Measurements from ENCODE around the gene CCDC15. TPM values are rescaled to one million over a fixed set of nuclear protein-coding genes. Genes with fewer than 3 reads are reported as not detected.

The CCDC15 gene
- total RNA-seq, 2 donors from 2014 or later: 3.6 to 7.1 TPM

GRCh38 chr11:124946735-124947141 lies 7.3 kb upstream of the CCDC15 start:
- Histone ChIP-seq H3K27me3 (replicated peaks; ENCODE audit: insufficient read depth) (no peaks in the 10 kb centered on the region), H3K9me3 (no peaks in the 10 kb centered on the region), H3K36me3 (no peaks in the 10 kb centered on the region), H3K27ac (no peak overlapping the region), H3K4me3 (no peak overlapping the region), H3K4me1 (replicated peaks) (no peaks in the 10 kb centered on the region)
- TF ChIP-seq POLR2AphosphoS5 (IDR thresholded peaks at IDR 0.05) (no peak), CTCF (IDR thresholded peaks at IDR 0.05) (no peak), POLR2A (IDR thresholded peaks at IDR 0.05) (no peak)
- 28% methylated on average over 2 of the region's 2 CpGs for WGBS
- DNase-seq (ENCODE audit: low spot score): no peak
- intact Hi-C loops (cut with DNase I): no loop called here

GRCh38 chr11:124950601-124951330 lies 3.2 kb upstream of the CCDC15 start:
- Histone ChIP-seq H3K9me3 (no peaks in the 10 kb centered on the region), H3K4me3 (no peak overlapping the region), H3K27ac (no peak overlapping the region), H3K27me3 (replicated peaks; ENCODE audit: insufficient read depth) (no peaks in the 10 kb centered on the region), H3K4me1 (replicated peaks) (no peaks in the 10 kb centered on the region), H3K36me3 (no peaks in the 10 kb centered on the region)
- no peak for DNase-seq (ENCODE audit: low spot score)
- intact Hi-C loops (cut with DNase I): loop anchor here (10.0 kb wide), 1 partner anchor 484 kb away; no protein-coding TSS in a partner anchor
- TF ChIP-seq POLR2AphosphoS5 (IDR thresholded peaks at IDR 0.05): no peak
- no peak for TF ChIP-seq CTCF (IDR thresholded peaks at IDR 0.05)
- no peak for TF ChIP-seq POLR2A (IDR thresholded peaks at IDR 0.05)

- DNase-seq (ENCODE audit: low spot score): no peak
- intact Hi-C loops (cut with DNase I): loop anchor here (10.0 kb wide), 1 partner anchor 483 kb away; no protein-coding TSS in a partner anchor
- Histone ChIP-seq H3K9me3 (no peaks in the 10 kb centered on the region), H3K4me1 (replicated peaks) (no peaks in the 10 kb centered on the region), H3K27ac (no peak overlapping the region), H3K4me3 (no peak overlapping the region), H3K27me3 (replicated peaks; ENCODE audit: insufficient read depth) (no peaks in the 10 kb centered on the region), H3K36me3 (no peaks in the 10 kb centered on the region)
- TF ChIP-seq CTCF (IDR thresholded peaks at IDR 0.05) (no peak), POLR2AphosphoS5 (IDR thresholded peaks at IDR 0.05) (no peak), POLR2A (IDR thresholded peaks at IDR 0.05) (no peak)
- WGBS: 75% methylated on average over 3 of the region's 3 CpGs
These were observed 2.7 kb upstream of the CCDC15 start for GRCh38 chr11:124951341-124951740.

GRCh38 chr11:124954590-124954955 lies 571 bp downstream of the CCDC15 start:
- intact Hi-C loops (cut with DNase I): loop anchor here (10.0 kb wide), 1 partner anchor 480 kb away; no protein-coding TSS in a partner anchor
- no peak for TF ChIP-seq POLR2AphosphoS5 (IDR thresholded peaks at IDR 0.05)
- no peak for TF ChIP-seq POLR2A (IDR thresholded peaks at IDR 0.05)
- no peak for TF ChIP-seq CTCF (IDR thresholded peaks at IDR 0.05)
- Histone ChIP-seq H3K36me3 (no peaks in the 10 kb centered on the region), H3K4me1 (replicated peaks) (no peaks in the 10 kb centered on the region), H3K27ac (peak overlapping the region; percentile 80), H3K27me3 (replicated peaks; ENCODE audit: insufficient read depth) (no peaks in the 10 kb centered on the region), H3K4me3 (peak overlapping the region; percentile 47 to 54), H3K9me3 (no peaks in the 10 kb centered on the region)
- 27% methylated on average over 6 of the region's 6 CpGs for WGBS
- no peak for DNase-seq (ENCODE audit: low spot score)

- no peak for DNase-seq (ENCODE audit: low spot score)
- no peaks in the 10 kb centered on the region for H3K9me3 ChIP-seq
- H3K27me3 ChIP-seq (replicated peaks; ENCODE audit: insufficient read depth): no peaks in the 10 kb centered on the region
- intact Hi-C loops (cut with DNase I): loop anchor here (10.0 kb wide), 1 partner anchor 480 kb away; no protein-coding TSS in a partner anchor
- no peaks in the 10 kb centered on the region for H3K4me1 ChIP-seq (replicated peaks)
- H3K27ac ChIP-seq: no peak overlapping the region
- TF ChIP-seq CTCF (IDR thresholded peaks at IDR 0.05) (no peak), POLR2AphosphoS5 (IDR thresholded peaks at IDR 0.05) (no peak), POLR2A (IDR thresholded peaks at IDR 0.05) (no peak)
- H3K4me3 ChIP-seq: no peak overlapping the region
- no peaks in the 10 kb centered on the region for H3K36me3 ChIP-seq
These were observed 1.0 kb downstream of the CCDC15 start for GRCh38 chr11:124955035-124955434.
